Activated CD8-positive, alpha-beta T cell treated with anti-CD3 and anti-CD28 coated beads, Interleukin-2, amount 10 ng/mL, durations not matched to agents 7 days and 5 days (primary cell): ENCODE measurements around the gene AOPEP. TPM values are rescaled to one million over a fixed set of nuclear protein-coding genes. Genes with fewer than 3 reads are reported as not detected.

ENCODE experiments used
- ATAC-seq: fragments of 150-1000 bp; cut with Tn5 transposase; one replicate; pipeline ENCODE4 v1.10.0; 2021; ENCODE audit warnings: moderate library complexity
- CTCF ChIA-PET: fragments of 350-600 bp; sonication (Branson Sonifier 250); formaldehyde crosslinking; loops from one replicate; lab custom pipeline; 2021; ENCODE audit warnings: antibody characterized with exemption; lab: Charles Lee
- POLR2A ChIA-PET: fragments of 350-600 bp; sonication (Branson Sonifier 250); formaldehyde crosslinking; loops from one replicate; lab custom pipeline; 2021; ENCODE audit warnings: antibody characterized with exemption; lab: Charles Lee
- DNase-seq: peaks from one replicate; pipeline ENCODE4 v3.0.0-alpha.2; 2020
- H3K27ac Mint-ChIP-seq: one replicate; pipeline ENCODE4 v1.8.0; 2021; ENCODE audit warnings: mild to moderate bottlenecking, mixed read lengths
- H3K27me3 Mint-ChIP-seq: one replicate; pipeline ENCODE4 v1.8.0; 2021; ENCODE audit warnings: low read depth, mixed read lengths
- H3K36me3 Mint-ChIP-seq: one replicate; pipeline ENCODE4 v1.8.0; 2021; ENCODE audit warnings: low read depth, mixed read lengths
- H3K4me1 Mint-ChIP-seq: one replicate; pipeline ENCODE4 v1.8.0; 2021; ENCODE audit warnings: low read depth, mixed read lengths
- H3K4me3 Mint-ChIP-seq: one replicate; pipeline ENCODE4 v1.8.0; 2021; ENCODE audit warnings: mild to moderate bottlenecking, mixed read lengths
- H3K9me3 Mint-ChIP-seq: one replicate; pipeline ENCODE4 v1.8.0; 2022; ENCODE audit warnings: mixed read lengths; ENCODE audit not compliant: insufficient read depth
- total RNA-seq, 2 experiments: library from RNA; stranded (reverse); gene quantifications; one replicate each; pipeline ENCODE4 v1.2.3, GENCODE V29; 2021

Gene AOPEP
- total RNA-seq, 2 experiments from 2014 or later: 7.2 to 8.9 TPM

DNA sequence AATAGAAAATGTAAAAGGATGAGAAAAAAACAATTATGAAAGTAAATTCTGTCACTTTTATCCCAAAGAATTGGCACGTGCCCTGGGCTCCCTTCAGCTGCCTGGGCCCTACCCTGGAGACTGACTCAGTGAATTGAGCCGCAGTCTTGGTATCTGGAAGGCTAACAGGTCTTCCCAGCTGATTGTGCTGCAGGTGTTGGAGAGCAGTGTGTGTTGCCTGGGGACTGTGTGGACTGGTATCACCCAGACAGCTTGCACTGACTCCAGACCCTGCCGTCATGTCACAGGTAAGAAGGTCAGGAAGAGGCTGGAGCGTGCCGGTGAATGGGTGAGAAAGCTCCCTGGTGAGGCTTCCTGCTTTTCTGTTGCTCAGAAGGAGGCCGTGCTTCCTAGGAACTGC, 83.3 kb downstream of the AOPEP start:
- ATAC-seq (no peak), DNase-seq (no peak)
- Mint-ChIP-seq H3K4me1 (no peaks in the 10 kb centered on the region), H3K36me3 (peaks cover 4% of the 10 kb centered on the region), H3K4me3 (no peak overlapping the region), H3K27me3 (no peaks in the 10 kb centered on the region), H3K27ac (no peak overlapping the region), H3K9me3 (no peaks in the 10 kb centered on the region)
- POLR2A ChIA-PET: no interaction called here
- CTCF ChIA-PET: no interaction called here

DNA sequence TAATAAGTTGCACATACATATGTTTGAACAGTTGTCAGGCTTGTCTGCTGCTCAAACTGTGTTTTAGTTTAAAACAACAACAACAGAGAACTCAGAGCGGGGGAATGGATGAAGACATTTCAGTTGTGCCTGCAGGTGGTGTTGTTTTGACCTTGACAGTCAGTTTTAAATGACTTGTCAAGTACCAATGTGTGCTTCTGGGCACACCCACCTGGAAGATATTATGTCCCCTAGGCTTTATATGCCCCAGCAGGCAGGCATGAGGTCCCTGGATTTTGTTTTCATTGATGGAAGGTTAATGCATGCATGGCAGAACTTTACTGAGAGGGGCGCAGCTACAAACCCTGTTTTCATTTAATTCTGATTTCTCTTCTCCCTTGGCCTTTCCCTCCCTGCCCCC, 84.6 kb downstream of the AOPEP start:
- H3K4me1 Mint-ChIP-seq: no peaks in the 10 kb centered on the region
- no peaks in the 10 kb centered on the region for H3K27me3 Mint-ChIP-seq
- CTCF ChIA-PET: interaction anchor here (0.6 kb wide), 1 partner anchor 534 kb away, joined by 3 read pairs; no protein-coding TSS in a partner anchor
- no peak for ATAC-seq
- H3K36me3 Mint-ChIP-seq: peaks cover 4% of the 10 kb centered on the region
- H3K4me3 Mint-ChIP-seq: no peak overlapping the region
- no peaks in the 10 kb centered on the region for H3K9me3 Mint-ChIP-seq
- H3K27ac Mint-ChIP-seq: no peak overlapping the region
- POLR2A ChIA-PET: interaction anchor here (0.6 kb wide), 1 partner anchor 84 kb away, joined by 3 read pairs; no protein-coding TSS in a partner anchor
- no peak for DNase-seq

DNA sequence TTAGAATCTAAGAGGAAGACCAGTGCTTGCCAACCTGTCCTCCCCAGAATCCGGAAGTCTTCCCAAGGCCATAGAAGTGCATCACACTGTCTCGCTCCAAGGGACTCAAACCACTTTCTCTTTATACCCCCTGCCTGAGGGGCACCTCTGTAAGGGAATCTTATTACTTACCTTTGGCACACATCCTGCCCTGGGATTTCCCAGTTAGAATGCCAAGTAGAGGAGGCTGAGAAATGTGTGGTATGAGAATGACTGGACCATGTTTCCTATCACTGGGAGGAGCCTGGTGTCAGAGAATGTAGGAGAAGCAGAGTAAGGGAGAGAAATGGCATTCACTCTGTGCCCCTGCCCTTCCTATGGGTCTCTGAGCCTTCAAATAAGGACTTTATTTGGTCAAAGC, 85.8 kb downstream of the AOPEP start:
- no peak for ATAC-seq
- H3K36me3 Mint-ChIP-seq: peaks cover 3% of the 10 kb centered on the region
- no peak overlapping the region for H3K4me3 Mint-ChIP-seq
- H3K27me3 Mint-ChIP-seq: no peaks in the 10 kb centered on the region
- no peaks in the 10 kb centered on the region for H3K4me1 Mint-ChIP-seq
- CTCF ChIA-PET: interaction anchor here (0.8 kb wide), 1 partner anchor 67 kb away, joined by 3 read pairs; no protein-coding TSS in a partner anchor
- POLR2A ChIA-PET: no interaction called here
- no peak overlapping the region for H3K27ac Mint-ChIP-seq
- no peaks in the 10 kb centered on the region for H3K9me3 Mint-ChIP-seq
- DNase-seq: no peak

DNA sequence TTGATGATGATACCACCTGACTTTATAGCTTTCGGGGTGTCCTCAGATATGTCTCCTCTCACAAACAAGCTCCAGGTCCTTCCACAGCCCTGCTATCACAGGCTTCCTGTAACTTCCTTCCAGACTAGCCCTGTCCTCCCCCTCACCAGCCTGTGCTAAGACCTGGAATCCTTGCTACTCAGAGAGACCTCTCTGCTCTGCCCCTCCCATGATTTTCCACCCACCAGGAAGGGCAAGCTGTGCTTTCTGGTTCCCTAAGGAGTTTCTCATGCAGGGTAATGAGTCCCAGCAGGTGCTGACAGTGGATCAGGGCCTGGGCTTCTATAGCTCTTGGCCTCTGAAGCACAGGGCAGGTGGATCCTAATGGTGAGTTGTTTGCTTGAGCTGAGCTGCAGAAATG, 86.9 kb downstream of the AOPEP start:
- ChIA-PET POLR2A (no interaction called here), CTCF (interaction anchor here (0.7 to 0.8 kb wide), 2 partner anchors 11 to 65 kb away, joined by 3 read pairs; no protein-coding TSS in a partner anchor)
- no peak overlapping the region for H3K4me3 Mint-ChIP-seq
- H3K36me3 Mint-ChIP-seq: no peaks in the 10 kb centered on the region
- H3K9me3 Mint-ChIP-seq: no peaks in the 10 kb centered on the region
- no peak overlapping the region for H3K27ac Mint-ChIP-seq
- ATAC-seq (no peak), DNase-seq (no peak)
- H3K4me1 Mint-ChIP-seq: no peaks in the 10 kb centered on the region
- no peaks in the 10 kb centered on the region for H3K27me3 Mint-ChIP-seq

DNA sequence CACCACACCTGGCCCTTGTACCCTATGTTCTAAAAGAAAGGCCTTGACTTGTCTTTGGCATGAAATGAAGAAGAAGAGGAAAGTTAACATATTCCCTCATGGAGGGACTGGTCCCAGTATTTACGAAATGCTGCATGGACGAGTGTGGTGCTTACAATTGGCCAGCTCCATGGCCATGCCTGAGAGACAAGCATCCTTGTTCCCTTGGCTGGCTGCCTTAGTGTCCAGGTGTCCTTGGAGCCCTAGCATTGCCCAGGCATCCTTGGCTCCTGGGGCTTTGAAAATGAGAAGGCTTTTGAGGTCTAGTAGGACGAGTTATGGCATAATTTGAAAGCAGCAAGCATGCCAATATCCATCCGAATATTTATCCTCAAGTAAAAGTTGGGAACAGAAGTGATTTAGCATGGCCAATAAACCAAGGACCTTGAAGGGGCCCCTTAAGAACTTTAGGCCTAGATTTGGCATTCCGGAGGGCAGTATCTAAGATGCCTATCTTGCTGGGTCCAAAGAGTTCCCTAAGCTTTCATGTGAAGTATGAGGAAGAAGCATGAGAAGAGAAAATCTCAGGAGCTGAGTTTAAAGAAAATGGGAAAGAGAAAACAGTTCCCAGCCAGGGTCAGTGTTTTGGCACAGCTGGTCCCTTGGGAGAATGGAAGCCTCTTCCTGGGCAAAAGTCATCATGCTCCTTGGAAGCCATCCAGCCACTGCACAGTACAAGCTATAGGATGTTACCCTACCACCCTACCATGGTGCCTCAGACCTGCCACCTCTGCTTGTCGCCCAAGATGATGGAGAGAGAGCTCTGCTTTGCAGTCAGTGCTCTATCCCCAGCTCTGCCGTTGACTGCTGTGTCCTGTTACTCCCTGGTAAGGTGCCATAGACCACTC, 91.0 kb downstream of the AOPEP start:
- CTCF ChIA-PET: no interaction called here
- ATAC-seq (no peak), DNase-seq (no peak)
- no peak overlapping the region for H3K27ac Mint-ChIP-seq
- peaks cover 15% of the 10 kb centered on the region for H3K4me1 Mint-ChIP-seq
- H3K27me3 Mint-ChIP-seq: no peaks in the 10 kb centered on the region
- H3K36me3 Mint-ChIP-seq: no peaks in the 10 kb centered on the region
- POLR2A ChIA-PET: no interaction called here
- no peak overlapping the region for H3K4me3 Mint-ChIP-seq
- no peaks in the 10 kb centered on the region for H3K9me3 Mint-ChIP-seq

DNA sequence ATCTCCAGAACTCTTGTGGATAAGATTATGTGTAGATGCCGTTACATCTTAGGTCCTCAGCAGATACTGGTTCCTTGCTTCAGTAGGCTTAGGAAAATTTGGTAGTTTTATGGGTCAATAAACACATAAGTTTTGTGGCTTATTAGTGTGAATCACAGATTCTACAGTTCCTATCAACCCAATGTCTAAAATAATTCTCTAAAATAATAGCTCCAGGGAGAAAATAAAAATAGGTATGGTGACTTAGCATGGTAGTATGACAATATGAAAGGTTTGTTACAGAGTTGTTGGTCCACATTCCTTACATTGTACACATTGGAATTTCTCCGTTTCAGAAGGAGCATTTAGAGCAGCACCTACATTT, 91.7 kb downstream of the AOPEP start:
- no peak overlapping the region for H3K27ac Mint-ChIP-seq
- H3K4me1 Mint-ChIP-seq: peaks cover 15% of the 10 kb centered on the region
- H3K36me3 Mint-ChIP-seq: no peaks in the 10 kb centered on the region
- ChIA-PET POLR2A (no interaction called here), CTCF (no interaction called here)
- ATAC-seq (no peak), DNase-seq (no peak)
- H3K4me3 Mint-ChIP-seq: no peak overlapping the region
- no peaks in the 10 kb centered on the region for H3K9me3 Mint-ChIP-seq
- H3K27me3 Mint-ChIP-seq: no peaks in the 10 kb centered on the region

DNA sequence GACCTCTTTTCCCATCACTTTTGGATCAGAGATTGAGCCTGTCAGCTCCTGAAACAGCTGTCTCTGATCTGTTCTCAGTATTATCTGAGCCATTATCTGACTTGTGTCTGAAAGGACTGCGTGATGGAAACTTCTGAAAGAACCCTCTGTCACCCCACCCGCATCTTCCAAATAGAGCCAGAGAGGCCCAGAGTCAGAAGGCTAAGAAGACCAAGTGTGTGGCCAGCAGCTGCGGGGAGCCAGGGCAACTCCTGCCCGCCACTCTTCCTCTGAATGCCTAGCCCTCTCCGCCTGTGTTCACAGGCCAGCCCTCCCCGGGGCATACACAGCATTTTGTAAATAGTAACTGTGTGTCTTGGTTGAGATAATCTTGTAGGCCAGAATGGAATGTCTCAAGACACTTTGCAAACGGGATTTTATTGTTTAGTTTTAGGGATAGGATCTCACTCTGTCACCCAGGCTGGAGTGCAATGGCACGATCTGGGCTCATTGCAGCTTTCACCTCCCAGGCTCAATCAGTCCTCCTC, 92.7 kb downstream of the AOPEP start:
- POLR2A ChIA-PET: no interaction called here

DNA sequence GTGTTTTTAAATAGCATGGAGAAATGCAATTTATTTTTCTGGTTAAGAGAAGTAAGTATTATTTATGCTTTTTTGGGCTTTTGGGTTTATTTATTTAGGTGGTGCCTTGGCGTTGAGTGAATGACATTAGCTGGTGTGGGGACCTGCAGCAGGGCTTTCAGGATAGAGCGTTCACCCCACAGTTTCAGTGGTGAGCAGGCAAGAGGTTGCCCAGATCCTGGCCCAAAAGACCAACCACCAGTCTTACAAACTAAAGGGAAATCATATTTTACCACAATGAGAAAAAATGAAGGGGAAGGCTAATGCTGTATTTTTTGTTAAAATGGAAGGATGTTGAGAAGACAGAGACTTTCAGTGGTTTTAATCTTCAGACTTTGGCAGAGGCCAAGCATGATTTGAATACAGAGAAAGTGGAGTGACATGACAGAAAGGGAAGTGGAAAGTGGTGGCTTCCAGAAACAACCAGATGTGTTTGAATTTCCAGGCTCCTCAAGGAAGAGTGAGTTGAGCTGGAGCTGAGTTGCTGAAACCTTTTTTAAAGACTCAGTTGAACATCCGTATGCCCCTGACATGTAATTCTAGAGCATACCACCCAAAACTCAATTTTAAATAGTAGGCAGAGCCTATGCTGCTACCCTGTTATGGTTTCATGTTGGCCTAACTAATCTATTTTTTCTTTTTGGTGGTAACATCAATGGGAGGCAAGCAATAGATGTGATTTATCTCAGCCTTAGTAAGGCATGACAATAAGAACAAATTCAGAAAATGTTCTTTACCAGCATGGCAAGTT, 94.8 kb downstream of the AOPEP start:
- no peak for ATAC-seq
- Mint-ChIP-seq H3K27ac (no peak overlapping the region), H3K4me3 (no peak overlapping the region), H3K9me3 (no peaks in the 10 kb centered on the region), H3K36me3 (peaks cover 5% of the 10 kb centered on the region), H3K27me3 (no peaks in the 10 kb centered on the region), H3K4me1 (peaks cover 16% of the 10 kb centered on the region)
- DNase-seq: no peak
- ChIA-PET CTCF (interaction anchor here (1.0 kb wide), 1 partner anchor 38 kb away, joined by 3 read pairs; no protein-coding TSS in a partner anchor), POLR2A (no interaction called here)

More for the DNA sequence above, 92.7 kb downstream of the AOPEP start:
- Mint-ChIP-seq H3K27ac (no peak overlapping the region), H3K36me3 (peaks cover 3% of the 10 kb centered on the region), H3K4me3 (no peak overlapping the region), H3K9me3 (no peaks in the 10 kb centered on the region), H3K4me1 (peaks cover 15% of the 10 kb centered on the region), H3K27me3 (no peaks in the 10 kb centered on the region)
- ATAC-seq (no peak), DNase-seq (no peak)
- CTCF ChIA-PET: interaction anchor here (0.9 kb wide), 1 partner anchor 21 kb away, joined by 3 read pairs; no protein-coding TSS in a partner anchor

DNA sequence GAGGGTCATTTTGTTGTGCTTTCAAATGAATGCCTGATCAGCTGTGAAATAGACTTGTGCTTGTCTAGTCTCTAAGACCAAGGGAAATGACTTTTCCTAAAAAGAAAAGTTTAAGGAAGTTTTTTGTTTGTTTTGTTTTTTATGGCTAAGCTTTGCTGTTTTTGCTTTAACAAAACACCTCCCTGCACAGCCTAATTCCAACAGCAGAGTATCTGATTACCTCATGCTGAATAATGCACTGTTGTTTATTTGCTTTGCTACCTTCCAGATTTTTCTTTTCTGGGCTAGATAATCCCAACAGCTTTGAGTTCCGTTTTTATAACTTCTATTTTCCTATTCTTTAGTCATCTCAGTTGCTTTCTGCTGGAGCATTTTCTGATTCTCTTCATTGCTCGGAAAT, 95.8 kb downstream of the AOPEP start:
- ChIA-PET POLR2A (no interaction called here), CTCF (interaction anchor here (1.0 to 1.2 kb wide), 2 partner anchors 20 to 39 kb away, joined by 3 read pairs; no protein-coding TSS in a partner anchor)
- H3K9me3 Mint-ChIP-seq: no peaks in the 10 kb centered on the region
- ATAC-seq (no peak), DNase-seq (no peak)
- H3K4me3 Mint-ChIP-seq: no peak overlapping the region
- H3K27ac Mint-ChIP-seq: no peak overlapping the region
- H3K27me3 Mint-ChIP-seq: no peaks in the 10 kb centered on the region
- peaks cover 9% of the 10 kb centered on the region for H3K36me3 Mint-ChIP-seq
- H3K4me1 Mint-ChIP-seq: peaks cover 23% of the 10 kb centered on the region

DNA sequence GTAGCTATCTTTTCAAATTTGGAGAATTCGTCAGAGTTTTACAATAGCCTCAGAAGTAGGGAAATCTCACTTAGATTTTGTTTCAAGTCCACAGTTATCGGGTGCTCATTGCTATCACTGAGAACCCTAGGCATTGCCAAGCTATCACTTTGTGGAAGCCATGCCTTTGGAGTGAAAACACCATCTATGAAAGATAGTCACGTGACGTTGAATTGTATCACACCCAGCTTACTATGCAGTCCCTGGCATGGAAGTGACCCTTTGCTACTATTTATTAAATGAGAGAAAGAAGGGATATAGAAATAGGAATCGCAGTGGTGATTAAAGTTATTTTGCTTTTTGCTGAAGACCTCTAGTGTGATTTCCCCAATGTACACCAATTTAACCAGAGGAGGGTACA, 97.2 kb downstream of the AOPEP start:
- no peaks in the 10 kb centered on the region for H3K27me3 Mint-ChIP-seq
- H3K4me3 Mint-ChIP-seq: no peak overlapping the region
- H3K36me3 Mint-ChIP-seq: peaks cover 9% of the 10 kb centered on the region
- POLR2A ChIA-PET: no interaction called here
- DNase-seq: no peak
- peaks cover 23% of the 10 kb centered on the region for H3K4me1 Mint-ChIP-seq
- no peak overlapping the region for H3K27ac Mint-ChIP-seq
- CTCF ChIA-PET: interaction anchor here (0.9 to 1.3 kb wide), 2 partner anchors 10 to 41 kb away, joined by 3 read pairs; no protein-coding TSS in a partner anchor
- no peak for ATAC-seq
- H3K9me3 Mint-ChIP-seq: no peaks in the 10 kb centered on the region

DNA sequence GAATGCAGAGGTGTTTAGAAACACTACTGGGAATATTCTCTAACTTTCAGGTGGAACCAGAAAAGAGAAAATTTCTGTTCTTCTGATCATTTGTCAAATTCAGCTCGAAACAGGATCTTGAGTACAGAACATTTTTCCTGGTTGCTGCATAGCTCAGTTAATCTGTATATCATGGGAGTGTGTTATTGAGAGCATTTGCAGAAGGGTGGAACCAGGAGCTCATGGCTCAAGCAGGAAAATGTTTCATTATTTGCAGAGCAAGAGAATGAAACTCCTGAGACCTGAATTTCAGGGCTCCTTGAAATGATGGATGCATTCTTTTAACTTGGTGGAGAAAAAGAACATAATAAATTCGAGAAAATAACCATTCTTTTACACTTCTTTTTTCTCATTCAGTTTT, 97.9 kb downstream of the AOPEP start:
- peaks cover 23% of the 10 kb centered on the region for H3K4me1 Mint-ChIP-seq
- ATAC-seq (no peak), DNase-seq (no peak)
- H3K27ac Mint-ChIP-seq: no peak overlapping the region
- H3K36me3 Mint-ChIP-seq: peaks cover 9% of the 10 kb centered on the region
- H3K4me3 Mint-ChIP-seq: no peak overlapping the region
- ChIA-PET POLR2A (no interaction called here), CTCF (interaction anchor here (0.9 kb wide), 1 partner anchor 11 kb away, joined by 3 read pairs; no protein-coding TSS in a partner anchor)
- no peaks in the 10 kb centered on the region for H3K9me3 Mint-ChIP-seq
- H3K27me3 Mint-ChIP-seq: no peaks in the 10 kb centered on the region
